SK-N-SH (cell line): Measurements from ENCODE around the gene MYO1D.

Source experiments
- CTCF ChIP-seq: fragments of 200-600 bp; sonication (generic); IDR thresholded peaks from 2 replicates; pipeline ENCODE4 v1.6.1; 2017; ENCODE audit warnings: antibody characterized with exemption, mild to moderate bottlenecking, moderate library complexity
- EZH2phosphoT487 ChIP-seq: fragments of 200-600 bp; sonication (generic); IDR thresholded peaks from 2 replicates; pipeline ENCODE4 v1.6.1; 2017; ENCODE audit warnings: low read depth, mixed run types, mild to moderate bottlenecking, antibody characterized with exemption, moderate library complexity, borderline replicate concordance
- TF ChIP-seq, protein P1 (sequence below): IDR thresholded peaks from 2 replicates; pipeline ENCODE4 v1.4.0; 2012; ENCODE audit warnings: low read depth
- TF ChIP-seq, protein P2 (sequence below): IDR thresholded peaks from 2 replicates; pipeline ENCODE4 v1.6.1; 2012; ENCODE audit warnings: mild to moderate bottlenecking, low read depth, low read length, moderate library complexity

- TF ChIP-seq CTCF = no peak
- TF ChIP-seq, protein P1, sequence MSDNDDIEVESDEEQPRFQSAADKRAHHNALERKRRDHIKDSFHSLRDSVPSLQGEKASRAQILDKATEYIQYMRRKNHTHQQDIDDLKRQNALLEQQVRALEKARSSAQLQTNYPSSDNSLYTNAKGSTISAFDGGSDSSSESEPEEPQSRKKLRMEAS = no peak
- TF ChIP-seq, protein P2, sequence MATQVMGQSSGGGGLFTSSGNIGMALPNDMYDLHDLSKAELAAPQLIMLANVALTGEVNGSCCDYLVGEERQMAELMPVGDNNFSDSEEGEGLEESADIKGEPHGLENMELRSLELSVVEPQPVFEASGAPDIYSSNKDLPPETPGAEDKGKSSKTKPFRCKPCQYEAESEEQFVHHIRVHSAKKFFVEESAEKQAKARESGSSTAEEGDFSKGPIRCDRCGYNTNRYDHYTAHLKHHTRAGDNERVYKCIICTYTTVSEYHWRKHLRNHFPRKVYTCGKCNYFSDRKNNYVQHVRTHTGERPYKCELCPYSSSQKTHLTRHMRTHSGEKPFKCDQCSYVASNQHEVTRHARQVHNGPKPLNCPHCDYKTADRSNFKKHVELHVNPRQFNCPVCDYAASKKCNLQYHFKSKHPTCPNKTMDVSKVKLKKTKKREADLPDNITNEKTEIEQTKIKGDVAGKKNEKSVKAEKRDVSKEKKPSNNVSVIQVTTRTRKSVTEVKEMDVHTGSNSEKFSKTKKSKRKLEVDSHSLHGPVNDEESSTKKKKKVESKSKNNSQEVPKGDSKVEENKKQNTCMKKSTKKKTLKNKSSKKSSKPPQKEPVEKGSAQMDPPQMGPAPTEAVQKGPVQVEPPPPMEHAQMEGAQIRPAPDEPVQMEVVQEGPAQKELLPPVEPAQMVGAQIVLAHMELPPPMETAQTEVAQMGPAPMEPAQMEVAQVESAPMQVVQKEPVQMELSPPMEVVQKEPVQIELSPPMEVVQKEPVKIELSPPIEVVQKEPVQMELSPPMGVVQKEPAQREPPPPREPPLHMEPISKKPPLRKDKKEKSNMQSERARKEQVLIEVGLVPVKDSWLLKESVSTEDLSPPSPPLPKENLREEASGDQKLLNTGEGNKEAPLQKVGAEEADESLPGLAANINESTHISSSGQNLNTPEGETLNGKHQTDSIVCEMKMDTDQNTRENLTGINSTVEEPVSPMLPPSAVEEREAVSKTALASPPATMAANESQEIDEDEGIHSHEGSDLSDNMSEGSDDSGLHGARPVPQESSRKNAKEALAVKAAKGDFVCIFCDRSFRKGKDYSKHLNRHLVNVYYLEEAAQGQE = no peak
- TF ChIP-seq EZH2phosphoT487 = no peak
Measured at GRCh38 chr17:32575852-32576251, 301.1 kb downstream of the MYO1D start.
